RKO (cell line): ENCODE results near the gene SLC23A2.

Experiments used
- DNase-seq: peaks from one replicate; pipeline ENCODE4 v3.0.0-alpha.2; 2016; ENCODE audit warnings: low spot score

The SLC23A2 gene

GRCh38 chr20:4813863-4814695, 187.2 kb downstream of the SLC23A2 start:
- DNase-seq = no peak

- no peak for DNase-seq
These were observed 188.0 kb downstream of the SLC23A2 start for GRCh38 chr20:4813076-4813862.

GRCh38 chr20:4812641-4813075, 188.7 kb downstream of the SLC23A2 start:
- DNase-seq = no peak

- no peak for DNase-seq
These were observed 189.1 kb downstream of the SLC23A2 start for GRCh38 chr20:4812216-4812615.

GRCh38 chr20:4811661-4812181, 189.6 kb downstream of the SLC23A2 start:
- no peak for DNase-seq

GRCh38 chr20:4811257-4811656, 190.1 kb downstream of the SLC23A2 start:
- DNase-seq = no peak

GRCh38 chr20:4810426-4811019, 190.8 kb downstream of the SLC23A2 start:
- DNase-seq = no peak

GRCh38 chr20:4809707-4810106, 191.6 kb downstream of the SLC23A2 start:
- no peak for DNase-seq

- DNase-seq = no peak
These were observed 192.4 kb downstream of the SLC23A2 start for GRCh38 chr20:4808872-4809271.

GRCh38 chr20:4805663-4806449, 195.5 kb downstream of the SLC23A2 start:
- no peak for DNase-seq

- DNase-seq = no peak
These were observed 198.8 kb downstream of the SLC23A2 start for GRCh38 chr20:4802527-4802926.
